ENCODE measurements around the gene SETDB2.

SETDB2 gene

GRCh38 chr13:49530457-49530856, 86.4 kb downstream of the SETDB2 start:
- no peak for DNase-seq (ENCODE audit: low spot score)

DNA sequence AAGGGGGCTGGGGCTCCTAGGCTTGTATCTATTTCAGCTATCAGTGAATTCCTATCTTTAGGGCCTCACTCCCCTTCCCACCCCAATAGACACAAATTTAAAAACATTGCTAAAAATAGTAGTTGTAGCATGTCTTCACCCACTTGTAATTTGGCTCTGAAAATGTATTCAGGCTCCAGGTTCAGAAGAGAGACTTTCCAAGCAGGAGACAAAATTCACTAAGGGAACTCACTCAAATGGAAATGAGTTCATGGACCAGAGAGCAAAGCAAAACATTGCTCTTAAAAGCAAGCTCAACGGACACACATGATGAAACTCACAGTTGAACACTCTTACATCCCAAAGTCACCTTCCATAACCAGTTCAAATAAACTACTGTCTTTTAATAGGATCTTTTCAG, 88.5 kb downstream of the SETDB2 start:
- no peak for DNase-seq (ENCODE audit: low spot score)

GRCh38 chr13:49533011-49533410, 88.9 kb downstream of the SETDB2 start:
- no peak for DNase-seq (ENCODE audit: low spot score)

- no peak for DNase-seq (ENCODE audit: low spot score)
These were observed 89.7 kb downstream of the SETDB2 start for GRCh38 chr13:49533591-49534269.

DNA sequence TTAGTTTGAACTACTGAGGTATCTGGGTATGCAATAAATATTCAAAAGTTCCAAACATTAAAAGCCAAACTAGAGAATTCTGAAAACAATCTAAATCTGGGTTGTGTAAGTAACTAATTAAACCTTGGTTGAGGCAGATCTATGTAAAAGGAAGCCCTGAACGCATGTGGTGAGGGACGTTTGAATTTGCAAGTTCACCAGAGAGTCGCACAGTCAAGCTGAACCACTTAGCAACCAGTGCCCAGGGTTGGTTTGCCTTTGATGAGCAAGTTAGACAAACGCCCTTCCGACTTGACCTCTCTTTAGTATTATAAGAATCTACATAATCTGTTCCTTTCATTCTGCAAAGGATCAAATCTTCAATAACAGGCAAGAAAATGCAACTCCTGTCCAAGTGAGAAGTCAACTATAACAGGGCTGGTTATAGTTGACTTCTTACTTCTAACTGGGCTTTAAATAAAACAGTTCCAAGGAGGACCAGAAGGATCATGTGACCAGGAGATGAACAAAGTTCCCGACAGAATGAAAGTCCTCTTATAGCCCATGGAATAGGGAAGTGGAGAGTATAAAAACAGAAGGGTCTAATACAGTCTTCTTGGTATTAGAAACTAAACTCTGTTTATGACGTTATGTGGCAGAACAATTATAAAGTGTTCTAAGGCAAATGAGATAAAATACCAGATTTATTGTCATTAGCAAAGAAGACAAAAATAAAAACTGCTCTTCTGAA, 92.2 kb downstream of the SETDB2 start:
- no peak for DNase-seq (ENCODE audit: low spot score)

- no peak for DNase-seq (ENCODE audit: low spot score)
These were observed 94.3 kb downstream of the SETDB2 start for GRCh38 chr13:49538404-49538803.

DNA sequence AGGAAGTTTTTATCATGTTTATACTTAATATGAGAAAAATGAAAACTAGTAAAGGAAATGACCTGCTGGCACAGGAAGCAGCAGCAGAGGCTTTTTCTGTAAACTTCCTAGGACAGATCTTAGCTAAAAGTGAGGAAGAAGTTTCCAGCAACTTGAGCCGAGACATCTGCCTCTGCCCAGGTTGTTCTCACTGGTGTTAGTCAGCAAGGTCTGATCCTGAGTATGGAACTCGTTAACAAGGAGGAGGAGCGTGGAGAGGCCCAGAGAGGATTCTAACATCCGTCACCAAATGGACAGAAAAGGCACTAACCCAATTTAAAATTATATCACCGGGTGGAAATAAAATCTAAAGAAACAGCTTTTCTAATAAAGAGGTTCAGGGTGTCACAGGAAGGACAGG, 95.2 kb downstream of the SETDB2 start:
- no peak for DNase-seq (ENCODE audit: low spot score)

DNA sequence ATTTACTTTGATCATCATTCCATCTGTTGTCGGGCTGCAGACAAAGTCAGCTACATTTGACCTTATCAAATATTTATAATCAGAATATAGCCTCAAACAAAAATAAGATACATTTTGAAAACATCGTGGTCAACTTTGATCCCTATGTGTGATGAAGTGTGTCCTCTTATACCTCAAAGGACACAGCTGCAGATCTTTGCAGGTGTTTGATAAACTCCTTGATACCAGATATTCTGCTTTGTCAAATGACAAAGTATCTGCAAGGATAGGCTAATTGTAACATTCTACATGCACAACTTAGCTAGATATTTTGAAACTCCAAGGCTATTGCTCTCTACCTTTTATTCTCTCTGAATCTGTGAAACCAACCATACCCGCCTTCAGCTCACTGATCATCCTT, 95.7 kb downstream of the SETDB2 start:
- no peak for DNase-seq (ENCODE audit: low spot score)

GRCh38 chr13:49540552-49540951, 96.5 kb downstream of the SETDB2 start:
- no peak for DNase-seq (ENCODE audit: low spot score)

DNA sequence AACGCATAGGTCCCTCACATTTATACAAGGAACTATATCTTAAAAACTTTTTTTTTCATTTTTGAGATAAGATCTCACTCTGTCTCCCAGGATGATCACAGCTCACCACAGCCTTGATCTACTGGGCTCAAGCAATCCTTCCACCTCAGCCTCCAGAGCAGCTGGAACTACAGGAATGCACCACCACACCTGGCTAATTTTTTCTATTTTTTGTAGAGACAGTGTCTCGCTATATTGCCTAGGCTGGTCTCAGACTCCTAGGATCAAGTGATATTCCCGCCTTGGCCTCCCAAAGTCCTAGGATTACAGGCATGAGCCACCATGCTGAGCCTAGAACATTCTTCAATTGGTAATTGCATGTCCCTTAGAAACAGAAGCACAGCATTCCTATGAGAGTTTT, 99.6 kb downstream of the SETDB2 start:
- DNase-seq (ENCODE audit: low spot score): no peak
